HG03521 (cell line): ENCODE data around the gene TRIM17.

Source experiments
- ATAC-seq: cut with Tn5 transposase; IDR thresholded peaks from one replicate; pipeline ENCODE4 v1.9.1; 2021; ENCODE audit warnings: mild to moderate bottlenecking, moderate library complexity; ENCODE audit not compliant: unreplicated experiment

Gene TRIM17

DNA sequence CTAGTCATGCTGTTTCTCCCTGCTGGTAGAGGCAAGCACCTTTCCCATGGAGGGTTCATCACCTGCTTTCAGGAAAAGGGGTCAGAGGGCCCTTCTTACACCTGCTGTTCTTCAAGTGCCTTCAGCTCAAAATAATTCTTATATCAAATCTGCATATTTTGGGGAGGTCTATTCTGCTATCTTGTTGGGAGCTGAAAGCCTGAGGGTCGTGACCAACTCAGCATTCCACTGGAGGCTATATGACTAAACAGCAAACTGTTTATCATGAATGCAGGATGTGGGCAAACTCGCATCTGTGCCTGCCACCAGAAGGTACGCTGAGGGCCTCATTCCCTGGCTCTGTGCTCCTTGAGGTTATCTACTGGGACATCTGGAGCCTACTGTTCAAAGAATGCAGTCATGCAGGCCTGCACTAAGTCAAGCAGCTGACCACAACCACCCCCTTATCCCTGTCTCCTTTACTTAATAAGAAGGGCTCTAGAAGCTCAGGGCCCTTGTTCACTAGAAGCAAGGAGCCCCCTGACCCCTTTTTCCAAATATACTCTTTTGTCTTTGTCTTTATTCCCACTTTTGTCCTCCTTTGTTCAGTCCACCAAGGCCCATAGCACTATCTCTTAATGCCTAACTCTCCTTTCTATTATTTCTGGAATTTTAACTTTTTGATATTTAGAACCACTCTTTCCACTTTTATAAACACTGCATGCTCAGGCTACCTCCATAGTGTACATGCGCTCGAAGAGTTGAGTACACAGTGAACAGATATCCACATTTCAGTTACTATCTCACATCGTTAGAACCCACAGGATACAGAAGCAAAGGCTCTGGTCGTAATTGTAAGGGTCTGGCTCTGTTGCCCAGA lies 4.5 kb upstream of the TRIM17 start:
- ATAC-seq: no peak

DNA sequence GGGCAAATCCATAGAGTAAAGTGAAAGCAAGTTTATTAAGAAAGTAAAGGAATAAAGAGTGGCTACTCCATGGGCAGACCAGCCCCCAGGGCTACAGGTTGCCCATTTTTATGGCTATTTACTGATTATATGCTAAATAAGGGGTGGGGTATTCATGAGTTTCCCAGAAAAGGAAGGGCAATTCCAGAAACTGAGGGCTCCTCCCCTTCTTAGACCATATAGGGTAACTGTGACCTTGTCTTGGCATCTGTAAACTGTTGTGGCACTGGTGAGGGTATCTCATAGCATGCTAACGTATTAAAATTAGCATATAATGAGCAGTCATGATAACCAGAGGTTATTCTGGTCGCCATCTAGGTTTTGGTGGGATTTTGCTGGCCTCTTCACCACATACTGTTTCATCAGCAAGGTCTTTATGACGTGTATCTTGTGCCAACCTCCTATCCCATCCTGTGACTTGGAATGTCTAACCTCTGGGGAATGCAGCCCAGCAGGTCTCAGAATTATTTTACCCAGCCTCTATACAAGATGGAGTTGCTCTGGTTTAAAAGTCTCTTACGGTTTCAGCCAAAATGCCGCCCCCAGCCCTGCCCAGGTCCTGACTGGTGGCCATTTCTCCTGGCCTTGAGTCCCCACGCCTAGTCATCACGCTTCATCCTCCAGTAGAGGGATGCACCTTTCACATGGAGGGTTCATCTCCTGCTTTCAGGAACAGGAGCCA lies 982 bp upstream of the TRIM17 start:
- ATAC-seq: no peak

DNA sequence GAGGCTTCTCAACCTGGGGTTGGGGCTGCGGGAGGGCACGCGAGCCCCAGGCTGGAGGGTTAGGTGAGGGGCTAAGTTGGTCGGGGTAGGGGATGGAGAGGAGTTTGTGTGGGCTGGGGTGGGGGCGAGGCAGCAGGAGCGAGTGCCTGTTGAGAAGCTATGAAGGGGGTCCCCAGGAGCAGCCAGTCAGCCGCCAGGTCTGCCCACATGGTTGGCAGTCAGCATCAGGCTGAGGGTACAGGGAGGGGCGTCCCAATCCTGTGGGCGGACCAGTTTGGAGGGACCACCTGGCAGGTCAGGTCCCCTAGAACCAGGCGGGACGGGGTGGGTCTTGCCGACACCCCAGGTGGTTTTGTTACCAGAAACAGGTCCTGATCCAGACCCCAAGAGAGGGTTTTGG lies 400 bp upstream of the TRIM17 start:
- ATAC-seq: no peak

DNA sequence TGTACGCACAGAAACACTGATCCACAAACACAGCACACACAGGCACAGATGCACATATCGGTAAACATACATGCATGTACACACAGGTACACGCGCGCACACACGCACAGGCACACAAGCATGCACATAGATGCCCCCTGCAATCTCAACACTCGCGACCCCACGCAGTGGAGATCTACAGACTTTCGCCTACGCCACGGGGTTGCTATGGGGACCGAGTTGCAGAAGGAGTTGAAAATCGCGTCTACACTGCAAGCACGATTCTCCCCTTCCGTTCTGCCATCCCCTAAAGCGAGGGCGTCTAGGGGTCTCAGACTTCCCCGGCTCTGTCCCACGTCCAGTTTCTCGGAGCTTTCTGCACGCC lies 826 bp downstream of the TRIM17 start:
- ATAC-seq: no peak

DNA sequence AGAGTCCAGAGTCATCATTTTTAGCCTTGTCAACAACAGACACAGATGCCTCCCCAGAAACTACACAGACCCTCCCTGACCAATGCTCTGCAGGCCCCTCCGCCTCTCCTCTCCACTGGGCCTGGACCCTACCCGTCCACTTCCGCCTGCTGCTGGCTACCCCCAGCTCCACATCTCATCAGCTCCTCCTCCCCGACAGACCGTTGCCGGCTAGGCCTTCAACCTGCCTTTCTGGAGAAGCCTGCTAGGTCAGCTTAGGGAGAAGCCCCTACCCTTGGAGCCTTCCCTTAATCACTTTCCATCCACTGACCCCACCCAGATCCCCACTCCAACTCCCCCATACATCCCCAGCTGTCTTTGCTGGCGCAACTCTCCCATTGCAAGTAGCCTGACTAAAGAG lies 1.4 kb downstream of the TRIM17 start:
- ATAC-seq: no peak

DNA sequence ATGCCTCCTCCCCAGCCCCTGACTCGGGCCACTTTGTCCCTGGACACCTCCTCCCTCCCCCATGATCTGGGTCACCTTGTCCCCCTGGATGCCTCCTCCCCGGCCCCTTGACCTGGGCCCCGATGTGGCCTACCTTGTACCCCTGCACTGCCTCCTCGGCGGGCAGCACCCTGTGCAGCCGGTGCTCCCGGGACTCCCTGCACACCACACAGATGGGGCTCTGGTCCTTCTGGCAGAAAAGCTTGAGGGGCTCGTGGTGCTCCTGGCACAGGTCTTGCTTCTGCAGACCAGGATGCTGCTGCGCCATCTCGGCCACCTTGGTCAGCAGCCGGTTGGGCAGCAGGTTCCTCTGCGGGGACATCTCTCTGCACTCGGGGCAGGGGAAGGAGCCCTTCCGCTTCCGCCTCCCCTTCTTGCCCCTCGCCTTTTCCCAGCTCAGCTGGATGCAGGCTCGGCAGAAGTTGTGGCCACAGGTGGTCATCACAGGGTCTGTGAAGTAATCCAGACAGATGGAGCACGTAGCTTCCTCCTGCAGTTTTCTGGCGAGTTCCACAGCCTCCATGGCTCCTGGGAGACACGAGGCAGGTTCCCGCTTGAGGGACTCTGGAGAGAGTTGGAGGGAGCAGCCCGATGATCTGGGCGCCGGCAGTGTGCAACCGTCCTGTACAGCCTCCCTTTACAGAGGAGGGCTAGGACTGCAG lies 2.0 kb downstream of the TRIM17 start:
- no peak for ATAC-seq

DNA sequence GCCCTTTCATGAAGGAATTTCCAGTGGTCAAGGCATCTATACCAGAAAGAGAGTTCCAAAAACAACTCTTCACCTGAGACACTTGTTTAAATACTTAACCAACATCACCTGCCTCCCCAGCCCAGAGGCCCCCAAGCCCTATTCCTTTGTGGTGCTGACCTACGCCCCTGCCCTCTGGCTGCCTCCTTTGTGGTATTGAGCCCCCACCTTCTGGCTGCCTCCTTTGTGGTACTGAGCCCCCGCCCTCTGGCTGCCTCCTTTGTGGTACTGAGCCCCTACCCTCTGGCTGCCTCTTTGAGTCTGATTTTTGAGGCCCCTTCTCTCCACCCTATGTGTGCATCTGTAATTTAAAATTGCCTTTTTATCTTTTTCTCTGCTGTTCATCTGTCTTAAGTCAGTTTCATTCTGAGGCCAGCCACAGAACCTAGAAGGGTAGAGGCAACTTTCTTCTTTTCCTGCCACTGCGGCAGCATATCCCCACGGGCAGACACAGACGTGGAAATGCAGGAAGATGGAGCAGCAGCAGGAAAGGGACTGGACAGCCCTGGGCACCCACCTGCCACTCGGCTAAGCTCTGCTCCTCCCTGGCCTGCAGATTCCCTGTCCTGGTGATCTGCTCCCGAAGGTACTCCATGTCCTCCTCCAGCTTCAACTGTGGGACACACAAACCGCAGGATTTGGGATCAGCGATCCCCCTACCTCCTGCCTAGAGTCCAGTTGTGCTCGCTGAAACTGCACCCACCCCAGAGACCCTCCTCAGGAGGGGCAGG lies 3.2 kb downstream of the TRIM17 start:
- no peak for ATAC-seq

DNA sequence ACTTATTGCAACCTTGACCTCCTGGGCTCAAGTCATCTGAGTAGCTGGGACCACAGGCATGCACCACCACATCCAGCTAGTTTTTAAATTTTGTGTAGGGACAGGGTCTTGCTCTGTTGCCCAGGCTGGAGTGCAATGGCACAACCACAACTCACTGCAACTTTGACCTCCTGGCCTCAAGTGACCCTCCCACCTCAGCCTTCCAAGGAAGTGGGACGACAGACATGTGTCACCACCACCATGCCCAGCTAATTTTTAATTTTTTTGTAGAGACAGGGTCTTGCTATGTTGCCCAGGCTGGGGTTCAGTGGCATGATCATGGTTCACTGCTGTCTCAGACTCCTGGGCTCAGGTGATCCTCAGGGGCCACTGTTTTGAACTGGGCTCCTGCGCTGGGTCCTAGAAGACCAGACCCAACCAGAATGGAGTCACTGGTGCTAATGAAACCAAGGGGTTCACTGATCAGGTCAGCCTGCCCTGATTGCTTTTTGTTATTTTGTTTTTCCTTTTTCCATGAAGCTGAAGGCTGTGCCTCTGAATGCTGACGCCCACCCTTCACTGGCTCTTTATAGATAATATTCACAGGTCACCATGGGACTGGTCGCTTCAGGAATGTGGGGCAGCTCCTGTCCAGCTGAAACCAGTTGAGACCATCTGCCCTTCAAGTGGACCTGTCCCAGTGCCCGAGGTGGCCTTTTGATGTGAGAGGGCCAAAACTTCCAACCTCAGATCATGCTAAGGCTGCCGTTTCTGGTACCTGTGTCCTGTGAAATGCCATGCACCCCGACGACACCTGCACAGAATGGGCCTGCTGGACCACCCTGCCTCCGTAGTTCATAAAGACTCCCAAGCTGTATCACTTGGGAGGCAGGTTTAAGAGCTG lies 4.9 kb downstream of the TRIM17 start:
- no peak for ATAC-seq

DNA sequence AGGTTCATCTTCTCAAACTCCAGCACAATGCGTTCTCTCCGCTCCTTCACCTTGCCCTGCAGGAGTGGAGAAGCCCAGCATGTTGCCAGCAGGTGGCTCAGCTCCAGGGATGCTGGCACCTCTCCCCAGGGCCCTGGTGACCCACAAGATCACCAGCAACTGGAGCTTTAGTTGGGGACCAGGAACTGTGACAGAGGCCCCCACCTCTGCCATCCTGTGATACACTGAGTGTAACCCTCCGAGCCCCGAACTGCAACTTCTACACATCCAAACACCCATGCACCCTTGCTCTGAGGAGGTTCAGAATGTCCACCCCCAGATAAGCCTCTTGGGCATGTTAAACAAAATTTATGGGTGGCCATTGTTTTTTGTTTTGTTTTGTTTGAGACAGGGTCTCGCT lies 5.5 kb downstream of the TRIM17 start:
- ATAC-seq: no peak

DNA sequence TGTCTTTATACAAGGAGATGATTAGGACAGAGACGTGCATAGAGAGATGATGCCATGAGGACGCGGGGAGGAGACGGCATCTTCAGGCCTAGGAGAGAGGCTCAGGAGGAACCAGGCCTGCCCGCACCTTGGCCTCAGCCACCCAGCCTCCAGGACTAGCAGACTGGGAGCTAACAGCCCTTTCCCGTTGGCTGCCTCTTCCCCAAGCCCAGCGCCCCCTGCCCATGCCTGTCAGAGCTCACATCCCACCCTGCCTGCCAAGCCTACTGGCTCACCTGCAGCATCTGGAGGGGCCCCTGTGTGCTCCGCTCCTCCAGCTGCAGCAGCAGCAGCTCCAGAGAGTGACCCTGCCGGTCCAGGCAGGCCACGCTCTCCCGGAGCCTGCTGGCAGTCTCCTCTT lies 6.0 kb downstream of the TRIM17 start:
- no peak for ATAC-seq

DNA sequence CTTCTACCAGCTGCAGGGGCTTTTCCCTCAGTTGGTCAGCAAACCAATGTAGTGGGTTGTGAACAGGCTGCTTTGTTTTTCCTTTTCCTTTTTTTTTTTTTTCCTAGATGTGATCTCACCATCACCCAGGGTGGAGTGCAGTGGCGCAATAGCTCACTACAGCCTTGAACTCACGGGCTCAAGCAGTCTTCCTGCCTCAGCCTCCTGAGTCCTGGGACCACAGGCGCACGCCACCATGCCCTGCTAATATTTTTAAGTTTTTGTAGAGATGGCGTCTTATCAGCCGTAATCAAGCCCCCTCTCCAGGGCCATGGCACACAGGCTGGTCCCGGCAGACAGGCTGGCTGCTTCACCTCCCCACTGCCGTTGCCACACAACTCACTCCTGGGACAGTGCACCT lies 6.6 kb downstream of the TRIM17 start:
- ATAC-seq: no peak

DNA sequence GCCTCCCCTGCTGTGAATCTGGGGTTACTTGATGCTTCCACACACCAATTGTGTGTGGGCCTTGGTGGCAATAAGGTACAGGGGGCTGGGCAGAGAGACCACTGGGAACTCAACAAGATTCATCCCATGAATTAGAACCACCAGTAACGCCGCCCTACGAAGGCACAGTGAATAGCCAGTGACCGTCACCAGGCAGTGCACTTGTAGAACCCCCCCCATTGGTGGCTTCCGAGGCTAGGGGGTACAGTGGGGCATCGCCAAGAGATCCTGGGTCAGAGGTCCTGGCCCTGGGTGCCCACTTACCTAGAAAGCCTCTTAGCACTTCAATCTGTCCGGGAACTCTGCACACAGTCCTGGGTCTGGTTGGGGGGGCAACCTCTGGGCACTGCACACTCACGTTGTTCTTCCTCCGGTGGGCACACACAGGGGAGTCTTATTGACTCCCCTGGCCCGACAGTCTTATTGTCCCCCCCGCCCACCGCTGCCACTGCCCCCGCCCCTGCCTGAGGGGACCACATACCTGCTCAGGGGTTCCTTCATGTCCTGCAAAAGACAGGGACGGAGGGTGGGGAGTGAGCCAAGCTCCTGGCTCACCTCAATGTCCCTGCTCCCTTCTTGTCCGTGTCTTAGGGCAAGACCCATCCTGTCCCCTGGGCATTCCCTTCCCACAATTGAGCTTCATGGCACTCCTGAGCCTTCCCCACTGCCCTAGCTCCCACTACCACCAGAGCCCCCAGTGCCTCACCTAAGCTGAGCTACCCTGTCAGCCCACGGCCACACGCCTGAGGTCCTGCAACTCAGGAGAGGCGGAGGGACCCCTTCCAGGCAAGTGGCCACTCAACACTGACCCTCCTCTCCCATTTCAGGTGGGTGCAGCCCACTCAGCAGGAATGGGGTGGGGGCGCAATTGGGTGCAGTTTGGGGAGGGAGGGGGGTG lies 7.5 kb downstream of the TRIM17 start:
- no peak for ATAC-seq

DNA sequence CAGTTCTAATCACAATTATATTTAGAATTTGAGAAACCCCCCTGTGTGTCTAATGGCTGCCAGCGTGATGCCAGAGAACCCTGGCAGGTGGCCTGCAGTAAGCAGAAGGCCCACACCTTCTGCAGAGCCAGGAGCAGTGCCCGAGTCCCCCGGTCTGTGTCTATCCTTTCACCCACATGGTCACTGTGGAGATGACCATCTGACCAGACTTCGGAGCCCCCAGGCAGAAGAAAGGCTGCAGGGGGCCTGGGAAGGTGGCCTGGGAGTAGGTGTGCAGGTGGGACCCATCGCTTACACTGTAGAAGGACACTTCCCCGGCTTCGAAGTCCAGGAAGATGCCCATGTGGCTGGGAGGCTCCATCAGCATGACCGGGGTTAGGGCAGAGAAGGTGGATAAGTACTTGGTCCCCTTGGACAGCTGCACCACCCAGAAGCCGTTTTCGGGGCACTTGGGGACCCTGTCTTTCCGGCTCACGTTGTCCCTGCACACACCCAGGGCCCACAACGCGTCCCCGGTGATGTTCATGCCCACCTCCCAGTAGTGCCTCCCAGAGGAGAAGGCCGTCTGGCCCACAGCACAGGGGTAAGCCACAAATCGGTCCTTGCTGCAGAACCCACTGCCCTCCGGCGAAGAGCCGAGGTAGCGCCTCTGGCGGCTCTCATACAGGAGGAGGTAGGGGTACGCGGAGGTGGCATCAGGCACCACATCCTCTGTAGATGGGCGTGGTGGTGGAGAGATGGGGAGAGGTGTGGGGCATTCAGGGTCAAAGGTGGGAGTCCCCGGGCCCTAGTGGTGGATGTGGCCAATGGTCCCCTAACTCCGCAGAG lies 8.4 kb downstream of the TRIM17 start:
- no peak for ATAC-seq

DNA sequence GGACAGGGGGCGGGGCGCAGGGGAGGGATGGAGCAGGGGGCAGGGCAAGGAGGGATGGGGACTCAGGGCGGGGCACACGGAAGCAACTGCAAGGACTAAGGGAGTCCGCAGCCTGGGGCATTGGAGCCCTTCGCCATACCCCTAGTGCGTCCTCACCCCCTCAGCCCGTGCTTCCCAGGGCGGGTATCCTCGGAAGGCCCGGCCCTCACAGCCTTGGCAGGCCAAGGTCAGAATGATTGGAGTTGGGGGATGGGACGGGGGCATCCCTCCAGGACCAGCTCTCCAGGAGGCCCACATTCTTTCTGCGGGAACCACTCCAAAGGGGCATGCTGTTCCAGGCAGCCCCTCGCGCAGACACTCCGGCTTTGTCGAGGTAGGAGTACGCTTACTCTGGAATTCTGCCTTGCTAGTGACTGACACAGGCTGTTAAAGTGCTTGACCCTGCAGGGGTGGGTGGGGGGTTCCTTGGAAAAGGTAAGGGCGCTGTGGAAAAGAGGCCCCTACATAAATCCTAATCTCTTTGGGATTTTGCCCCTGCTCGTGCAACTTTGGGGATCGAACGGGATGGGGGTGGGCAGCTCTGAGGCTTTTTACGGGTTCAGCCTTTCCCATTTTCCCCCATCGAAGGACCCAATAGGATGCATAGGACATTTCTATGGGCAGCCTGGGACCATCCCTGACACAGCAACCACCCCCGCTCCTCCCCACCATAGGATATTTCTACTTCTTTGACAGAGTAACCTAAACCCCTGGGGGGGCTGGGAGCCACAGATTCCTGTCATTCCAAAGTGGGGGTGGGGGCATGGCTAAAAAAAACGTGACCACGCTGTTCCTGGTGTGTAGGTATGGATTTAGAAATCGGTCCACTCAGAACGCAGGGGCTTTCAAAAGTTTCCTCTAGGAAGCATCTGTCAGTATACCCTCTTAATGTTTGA lies 9.3 kb downstream of the TRIM17 start:
- no peak for ATAC-seq

DNA sequence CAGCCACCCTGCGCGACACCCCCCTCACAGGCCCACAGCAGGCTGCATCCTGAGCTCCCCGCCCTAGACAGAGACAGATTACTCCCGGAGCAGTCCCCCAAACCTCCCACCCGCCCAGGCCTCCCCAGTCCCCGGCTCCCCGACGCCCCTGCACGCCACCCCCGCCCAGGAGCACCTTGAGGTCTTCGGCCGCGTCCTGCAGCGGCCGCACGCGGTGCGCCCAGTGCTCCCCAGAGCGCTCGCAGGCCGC lies 10.8 kb downstream of the TRIM17 start:
- no peak for ATAC-seq

DNA sequence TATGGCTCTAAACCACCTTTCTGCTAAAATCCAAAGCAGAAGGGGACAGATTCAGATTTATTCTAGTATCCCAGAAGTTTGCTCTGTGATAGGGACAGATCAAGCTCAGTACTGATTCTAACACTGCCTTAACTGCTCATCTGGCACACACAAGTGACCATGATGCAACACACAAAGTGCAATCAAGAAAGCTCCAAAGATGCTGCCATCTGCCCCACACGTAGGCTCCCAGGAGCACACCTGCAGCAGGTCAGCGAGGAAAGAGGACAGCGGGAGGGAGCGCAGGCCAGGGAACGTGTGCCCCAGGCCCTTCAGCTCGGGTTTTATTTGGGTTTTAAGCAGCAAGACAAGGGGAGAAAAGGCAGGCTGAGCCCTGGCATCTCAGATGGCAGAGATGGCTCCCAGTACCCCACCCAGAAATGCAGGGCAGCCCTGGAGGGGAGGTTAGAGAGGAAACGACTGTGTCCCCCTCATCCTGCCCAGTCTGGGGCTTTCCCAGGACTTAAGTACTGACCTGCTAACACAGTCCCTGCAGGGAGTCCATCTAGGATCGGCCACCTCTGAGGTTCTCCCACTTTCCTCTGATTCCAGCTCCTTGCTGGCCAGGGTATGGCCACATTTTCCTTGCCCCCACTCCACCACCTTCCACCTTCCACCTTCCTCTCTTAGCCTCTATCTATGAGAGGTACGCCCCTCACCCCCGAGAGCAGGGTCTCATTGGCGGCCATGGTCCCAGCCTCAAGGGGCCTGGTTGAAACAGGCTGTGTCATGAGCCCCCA lies 11.3 kb downstream of the TRIM17 start:
- ATAC-seq: no peak
